ENCODE data around the gene CIRBP.

The CIRBP gene

GRCh38 chr19:1269065-1269477, at the start of gene CIRBP:
Gene CIRBP, plus strand, starts transcription at chr19:1269332. Its CDS starts 1,602 bp downstream, at chr19:1270934.
- DNase-seq = peak; percentile 98

GRCh38 chr19:1219786-1220476, 49.2 kb upstream of the CIRBP start:
- no peak for DNase-seq

GRCh38 chr19:1220477-1220930, 48.6 kb upstream of the CIRBP start:
- no peak for DNase-seq

GRCh38 chr19:1220976-1221903, 47.9 kb upstream of the CIRBP start:
- no peak for DNase-seq

GRCh38 chr19:1221904-1222255, 47.3 kb upstream of the CIRBP start:
- DNase-seq = no peak

- no peak for DNase-seq
Measured at GRCh38 chr19:1222394-1222793, 46.7 kb upstream of the CIRBP start.

GRCh38 chr19:1223018-1223855, 45.9 kb upstream of the CIRBP start:
- peak; percentile 34 for DNase-seq

- no peak for DNase-seq
Measured at GRCh38 chr19:1224047-1224825, 44.9 kb upstream of the CIRBP start.

GRCh38 chr19:1224847-1225246, 44.3 kb upstream of the CIRBP start:
- no peak for DNase-seq

- no peak for DNase-seq
Measured at GRCh38 chr19:1225440-1226226, 43.5 kb upstream of the CIRBP start.

- DNase-seq = no peak
Measured at GRCh38 chr19:1226227-1226518, 43.0 kb upstream of the CIRBP start.

GRCh38 chr19:1226522-1227303, 42.4 kb upstream of the CIRBP start:
- no peak for DNase-seq

GRCh38 chr19:1227304-1228054, 41.7 kb upstream of the CIRBP start:
- DNase-seq = no peak

- no peak for DNase-seq
Measured at GRCh38 chr19:1228161-1228957, 40.8 kb upstream of the CIRBP start.

- DNase-seq = no peak
Measured at GRCh38 chr19:1229056-1229923, 39.8 kb upstream of the CIRBP start.

- DNase-seq = no peak
Measured at GRCh38 chr19:1229924-1230782, 39.0 kb upstream of the CIRBP start.
